Left ventricle myocardium inferior (tissue), 1 donor: ENCODE measurements around the gene SOD3. TPM values are rescaled to one million over a fixed set of nuclear protein-coding genes. Genes with fewer than 3 reads are reported as not detected.

Experiments used
- DNase-seq: peaks from one replicate; pipeline ENCODE4 v3.0.0-alpha.2; 2020
- H3K27ac ChIP-seq: fragments of 200-600 bp; replicated peaks from 2 replicates; pipeline ENCODE4 v1.8.0; 2021
- H3K27me3 ChIP-seq: fragments of 200-600 bp; 2 replicates; pipeline ENCODE4 v1.8.0; 2021; ENCODE audit warnings: low read depth
- H3K36me3 ChIP-seq: fragments of 200-600 bp; 2 replicates; pipeline ENCODE4 v1.8.0; 2021
- H3K4me1 ChIP-seq: fragments of 200-600 bp; 2 replicates; pipeline ENCODE4 v1.8.0; 2021
- H3K4me3 ChIP-seq: fragments of 200-600 bp; 2 replicates; pipeline ENCODE4 v1.8.0; 2021; ENCODE audit warnings: mild to moderate bottlenecking, moderate library complexity
- H3K9me3 ChIP-seq: fragments of 200-600 bp; replicated peaks from 2 replicates; pipeline ENCODE4 v1.8.0; 2021
- CTCF ChIP-seq: fragments of 200-600 bp; IDR thresholded peaks from 2 replicates; pipeline ENCODE4 v1.8.0; 2021; ENCODE audit warnings: antibody characterized with exemption, mild to moderate bottlenecking, borderline replicate concordance
- intact Hi-C: fragments of 100-400 bp; cut with micrococcal nuclease; formaldehyde crosslinking; loops from one replicate; pipeline ENCODE4 v1.11.0; 2022
- total RNA-seq: library from RNA; stranded (reverse); fragmentation: NEBNext Ultra II Directional; extraction: Animal tissue kit (Norgen Biotek cat#: 25700); gene quantifications from one replicate; pipeline ENCODE4 v1.2.1, GENCODE V29; 2021
- donor health status: DM: no; HTN: yes; CAD: no; lungs with severe emphysema.

The SOD3 gene
- total RNA-seq, 1 donor from 2014 or later: 64.2 TPM

GRCh38 chr4:24836661-24837242 is 41.4 kb downstream of the SOD3 start:
- Histone ChIP-seq H3K4me1 (peaks cover 14% of the 10 kb centered on the region), H3K27me3 (no peaks in the 10 kb centered on the region), H3K36me3 (peaks cover 41% of the 10 kb centered on the region), H3K9me3 (no peaks in the 10 kb centered on the region), H3K27ac (no peak overlapping the region), H3K4me3 (no peak overlapping the region)
- DNase-seq: no peak
- no peak for TF ChIP-seq CTCF
- intact Hi-C loops: no loop called here

GRCh38 chr4:24837336-24837735 is 42.0 kb downstream of the SOD3 start:
- TF ChIP-seq CTCF: no peak
- Histone ChIP-seq H3K27ac (no peak overlapping the region), H3K4me3 (no peak overlapping the region), H3K36me3 (peaks cover 39% of the 10 kb centered on the region), H3K9me3 (no peaks in the 10 kb centered on the region), H3K4me1 (peaks cover 14% of the 10 kb centered on the region), H3K27me3 (no peaks in the 10 kb centered on the region)
- intact Hi-C loops: no loop called here
- no peak for DNase-seq

- no peaks in the 10 kb centered on the region for H3K9me3 ChIP-seq
- H3K27ac ChIP-seq: no peak overlapping the region
- no peak overlapping the region for H3K4me3 ChIP-seq
- intact Hi-C loops: no loop called here
- no peaks in the 10 kb centered on the region for H3K27me3 ChIP-seq
- no peak for TF ChIP-seq CTCF
- peaks cover 14% of the 10 kb centered on the region for H3K4me1 ChIP-seq
- DNase-seq: no peak
- peaks cover 35% of the 10 kb centered on the region for H3K36me3 ChIP-seq
Observed at GRCh38 chr4:24837781-24838180, 42.4 kb downstream of the SOD3 start.

- Histone ChIP-seq H3K4me1 (peaks cover 14% of the 10 kb centered on the region), H3K4me3 (no peak overlapping the region), H3K9me3 (no peaks in the 10 kb centered on the region), H3K27ac (no peak overlapping the region), H3K27me3 (no peaks in the 10 kb centered on the region), H3K36me3 (peaks cover 24% of the 10 kb centered on the region)
- DNase-seq: no peak
- intact Hi-C loops: no loop called here
- no peak for TF ChIP-seq CTCF
Observed at GRCh38 chr4:24840362-24840761, 45.0 kb downstream of the SOD3 start.

- no peak for DNase-seq
- H3K4me1 ChIP-seq: peaks cover 11% of the 10 kb centered on the region
- intact Hi-C loops: no loop called here
Observed at GRCh38 chr4:24840826-24841543, 45.6 kb downstream of the SOD3 start.

More at GRCh38 chr4:24840826-24841543, 45.6 kb downstream of the SOD3 start:
- no peak overlapping the region for H3K27ac ChIP-seq
- H3K9me3 ChIP-seq: no peaks in the 10 kb centered on the region
- H3K27me3 ChIP-seq: no peaks in the 10 kb centered on the region
- H3K4me3 ChIP-seq: no peak overlapping the region
- no peak for TF ChIP-seq CTCF
- H3K36me3 ChIP-seq: peaks cover 22% of the 10 kb centered on the region
